AG09309 (cell line): ENCODE data around the gene ID1.
"Not testable (repeated sequence)": the region's sequence is repeated elsewhere in the genome, so short reads cannot be mapped to it uniquely, and the experiment has no call there.

Experiments used
- DNase-seq: peaks from one replicate; pipeline ENCODE4 v3.0.0-alpha.2; 2010; ENCODE audit warnings: low read depth
- H3K4me3 ChIP-seq: 2 replicates; pipeline ENCODE4 v1.5.1; 2011; ENCODE audit warnings: mild to moderate bottlenecking, low read depth, low read length, moderate library complexity; ENCODE audit not compliant: control insufficient read depth
- TF ChIP-seq, protein P1 (sequence below): IDR thresholded peaks from 2 replicates; pipeline ENCODE4 v1.5.1; 2011; ENCODE audit warnings: mild to moderate bottlenecking, low read depth, low read length, inconsistent platforms; ENCODE audit not compliant: insufficient read depth, control insufficient read depth; ENCODE audit errors: missing control alignments

Gene ID1

DNA sequence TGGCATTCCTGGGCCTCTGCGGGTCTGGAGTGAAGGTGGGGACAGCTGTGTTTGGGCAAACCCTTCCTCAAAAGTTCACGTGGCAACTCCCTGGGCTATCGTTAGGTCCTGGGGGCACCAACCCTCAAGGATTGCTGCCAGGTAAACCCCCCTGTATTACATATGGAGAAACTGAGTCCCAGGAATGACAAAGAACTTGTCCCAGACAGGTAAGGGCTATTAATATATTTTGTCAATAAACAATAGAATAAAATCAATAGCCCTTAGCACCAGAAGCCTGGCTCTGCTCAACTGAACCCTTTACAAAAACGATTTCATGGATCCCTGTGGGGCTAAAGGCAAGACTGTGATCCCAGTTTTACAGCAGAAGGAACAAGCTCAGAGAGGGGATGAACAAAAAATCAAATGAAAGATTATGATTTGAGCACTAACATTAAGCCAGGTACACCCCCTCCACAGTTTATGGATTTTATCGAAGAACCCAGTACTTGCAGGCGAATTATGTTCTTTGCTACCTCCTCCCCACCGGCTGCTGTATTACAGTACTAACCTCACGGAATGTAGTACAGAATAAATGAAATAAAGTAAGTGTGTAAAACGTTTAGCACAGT is 2.7 kb downstream of the ID1 start:
- peak overlapping the region; percentile 84 for H3K4me3 ChIP-seq
- no peak for DNase-seq
- TF ChIP-seq, protein P1, sequence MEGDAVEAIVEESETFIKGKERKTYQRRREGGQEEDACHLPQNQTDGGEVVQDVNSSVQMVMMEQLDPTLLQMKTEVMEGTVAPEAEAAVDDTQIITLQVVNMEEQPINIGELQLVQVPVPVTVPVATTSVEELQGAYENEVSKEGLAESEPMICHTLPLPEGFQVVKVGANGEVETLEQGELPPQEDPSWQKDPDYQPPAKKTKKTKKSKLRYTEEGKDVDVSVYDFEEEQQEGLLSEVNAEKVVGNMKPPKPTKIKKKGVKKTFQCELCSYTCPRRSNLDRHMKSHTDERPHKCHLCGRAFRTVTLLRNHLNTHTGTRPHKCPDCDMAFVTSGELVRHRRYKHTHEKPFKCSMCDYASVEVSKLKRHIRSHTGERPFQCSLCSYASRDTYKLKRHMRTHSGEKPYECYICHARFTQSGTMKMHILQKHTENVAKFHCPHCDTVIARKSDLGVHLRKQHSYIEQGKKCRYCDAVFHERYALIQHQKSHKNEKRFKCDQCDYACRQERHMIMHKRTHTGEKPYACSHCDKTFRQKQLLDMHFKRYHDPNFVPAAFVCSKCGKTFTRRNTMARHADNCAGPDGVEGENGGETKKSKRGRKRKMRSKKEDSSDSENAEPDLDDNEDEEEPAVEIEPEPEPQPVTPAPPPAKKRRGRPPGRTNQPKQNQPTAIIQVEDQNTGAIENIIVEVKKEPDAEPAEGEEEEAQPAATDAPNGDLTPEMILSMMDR, result no peak

DNA sequence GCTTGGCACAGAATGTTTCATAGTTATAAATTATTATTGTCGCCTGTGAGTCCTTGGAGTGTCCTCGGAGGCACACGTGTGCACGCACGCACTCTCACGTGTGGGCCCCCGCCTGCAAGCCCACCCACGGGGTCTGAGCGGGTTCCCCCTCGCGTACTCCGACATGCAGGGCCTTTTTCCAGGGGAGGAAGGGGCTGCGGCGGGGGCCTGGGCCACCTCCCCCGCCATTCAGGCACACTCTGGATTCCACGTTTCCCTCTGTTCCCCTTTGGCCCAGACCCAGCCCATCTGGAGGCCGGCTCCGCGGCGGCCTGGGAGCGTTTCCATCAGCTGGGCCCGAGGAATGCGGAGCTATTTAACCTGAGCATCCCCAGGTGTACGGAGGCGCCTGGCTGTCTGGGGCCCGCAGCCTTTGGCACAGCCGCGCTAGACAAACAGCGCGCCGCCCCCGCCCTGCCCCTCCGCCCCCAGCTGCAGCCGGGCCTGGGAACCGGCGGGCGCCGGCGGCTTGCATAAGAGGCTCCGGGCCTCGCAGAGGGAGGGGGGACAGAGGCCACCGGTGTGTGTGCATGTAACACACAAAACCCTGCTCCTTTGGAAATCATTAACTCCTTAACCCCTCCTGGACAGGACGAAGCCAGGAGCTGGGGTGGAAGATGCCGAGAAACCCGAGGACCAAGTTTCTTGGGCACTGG is 3.3 kb downstream of the ID1 start:
- TF ChIP-seq, protein P1, result no peak
- H3K4me3 ChIP-seq, result peak overlapping the region; percentile 25
- no peak for DNase-seq

DNA sequence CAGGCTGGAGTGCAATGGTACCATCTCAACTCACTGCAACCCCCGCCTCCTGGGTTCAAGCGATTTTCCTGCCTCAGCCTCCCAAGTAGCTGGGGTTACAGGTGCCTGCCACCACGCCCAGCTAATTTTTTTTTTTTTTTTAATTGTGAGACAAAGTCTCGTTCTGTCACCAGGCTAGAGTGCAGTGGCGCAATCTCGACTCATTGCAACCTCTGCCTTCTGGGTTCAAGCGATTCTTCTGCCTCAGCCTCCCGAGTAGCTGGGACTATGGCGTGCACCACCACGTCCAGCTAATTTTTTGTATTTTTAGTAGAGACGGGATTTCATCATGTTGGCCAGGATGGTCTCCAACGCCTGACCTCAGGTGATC is 7.2 kb downstream of the ID1 start:
- H3K4me3 ChIP-seq, DNase-seq: not testable (repeated sequence)

DNA sequence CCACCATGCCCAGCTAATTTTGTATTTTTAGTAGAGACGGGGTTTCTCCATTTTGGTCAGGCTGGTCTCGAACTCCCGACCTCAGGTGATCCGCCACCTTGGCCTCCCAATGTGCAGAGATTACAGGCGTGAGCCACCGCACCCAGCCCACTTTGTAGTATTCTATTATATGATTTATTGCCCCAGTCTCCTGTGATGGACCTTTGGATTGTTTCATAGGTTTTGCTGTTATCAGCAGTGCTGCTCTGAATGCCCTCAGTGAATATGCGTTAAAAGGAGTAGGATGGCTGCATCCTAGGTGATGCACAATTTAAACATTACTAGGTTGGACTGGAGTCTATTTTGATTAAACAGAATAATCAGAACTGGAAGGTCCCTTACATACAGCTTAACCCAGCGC is 10.3 kb downstream of the ID1 start:
- TF ChIP-seq, protein P1, result no peak
- DNase-seq, result no peak
- no peak overlapping the region for H3K4me3 ChIP-seq

DNA sequence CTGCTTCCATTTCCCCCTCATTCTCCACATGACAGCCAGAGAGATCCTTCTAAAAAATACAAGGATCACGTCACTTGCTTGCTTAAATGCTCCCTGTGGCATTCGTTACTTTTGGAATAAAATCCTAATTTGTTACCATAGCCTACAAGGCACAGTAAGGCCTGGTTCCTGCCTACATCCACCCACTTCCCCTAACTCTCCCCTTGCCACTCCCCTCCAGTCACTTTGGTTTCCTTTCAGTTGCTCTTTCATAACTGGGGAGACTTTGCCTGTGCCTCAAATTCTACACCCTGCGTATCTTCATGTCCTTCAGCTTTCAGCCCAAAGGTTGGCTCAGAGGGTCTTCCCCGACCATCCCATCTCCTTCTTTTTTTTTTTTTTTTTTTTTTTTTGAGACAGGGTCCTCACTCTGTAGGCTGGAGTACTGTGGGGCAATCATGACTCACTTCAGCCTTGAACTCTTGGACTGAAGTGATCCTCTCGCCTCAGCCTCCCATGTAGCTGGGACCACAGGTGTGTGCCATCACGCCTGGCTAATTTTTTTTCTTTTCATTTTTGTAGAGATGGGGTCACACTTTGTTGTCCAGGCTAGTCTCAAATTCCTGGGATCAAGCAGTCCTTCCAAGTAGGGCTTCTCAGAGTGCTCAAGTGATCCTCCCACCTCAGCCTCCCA is 12.5 kb downstream of the ID1 start:
- TF ChIP-seq, protein P1, result no peak
- no peak overlapping the region for H3K4me3 ChIP-seq
- DNase-seq, result no peak

DNA sequence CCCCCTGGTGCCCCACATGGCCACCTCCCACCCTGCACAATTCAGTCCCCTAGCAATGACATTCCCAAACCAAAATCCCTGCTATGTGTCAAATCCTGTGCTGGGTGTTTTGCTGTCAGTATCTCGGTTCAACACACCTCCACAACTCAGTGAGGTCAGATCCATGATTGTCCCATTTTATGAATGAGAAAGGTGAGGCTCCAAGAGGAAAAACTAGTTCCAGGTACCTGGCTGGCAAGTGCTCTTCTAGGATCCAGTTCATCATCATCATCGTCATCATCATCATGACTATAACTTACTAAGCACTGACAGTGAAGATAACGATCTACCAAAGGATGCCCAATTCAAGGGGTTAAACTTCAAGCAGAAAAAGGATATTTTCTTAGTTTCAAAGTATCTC is 15.2 kb downstream of the ID1 start:
- DNase-seq, result no peak
- TF ChIP-seq, protein P1, result no peak
- H3K4me3 ChIP-seq, result no peak overlapping the region

DNA sequence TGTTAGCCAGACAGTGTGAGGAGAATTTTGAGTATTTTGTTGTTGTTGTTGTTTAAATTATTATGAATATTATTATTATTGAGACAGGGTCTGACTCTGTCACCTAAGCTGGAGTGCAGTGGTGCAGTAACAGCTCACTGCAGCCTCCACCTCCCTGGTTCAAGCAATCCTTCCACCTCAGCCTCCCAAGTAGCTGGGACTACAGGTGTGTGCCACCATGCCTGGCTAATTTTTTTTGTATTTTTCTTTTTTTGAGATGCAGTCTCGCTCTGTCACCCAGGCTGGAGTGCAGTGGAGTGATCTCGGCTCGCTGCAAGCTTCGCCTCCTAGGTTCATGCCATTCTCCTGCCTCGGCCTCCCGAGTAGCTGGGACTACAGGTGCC is 18.0 kb downstream of the ID1 start:
- not testable (repeated sequence) for H3K4me3 ChIP-seq

DNA sequence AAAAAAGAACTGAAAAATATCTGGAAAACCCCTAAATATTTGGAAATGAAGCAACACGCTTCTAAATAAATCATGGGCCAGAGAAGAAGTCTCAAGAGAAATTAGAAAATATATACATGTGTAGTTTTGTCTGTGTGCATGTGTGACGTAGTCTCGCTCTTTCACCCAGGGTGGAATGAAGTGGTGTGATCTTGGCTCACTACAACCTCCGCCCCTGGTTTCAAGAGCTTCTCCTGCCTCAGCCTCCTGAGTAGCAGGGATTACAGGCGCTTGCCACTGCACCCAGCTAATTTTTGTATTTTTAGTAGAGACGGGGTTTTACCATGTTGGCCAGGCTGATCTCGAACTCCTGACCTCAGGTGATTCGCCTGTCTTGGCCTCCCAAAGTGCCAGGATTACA is 21.4 kb downstream of the ID1 start:
- not testable (repeated sequence) for H3K4me3 ChIP-seq, DNase-seq

More for the DNA sequence above, 18.0 kb downstream of the ID1 start:
- DNase-seq, result not testable (repeated sequence)

DNA sequence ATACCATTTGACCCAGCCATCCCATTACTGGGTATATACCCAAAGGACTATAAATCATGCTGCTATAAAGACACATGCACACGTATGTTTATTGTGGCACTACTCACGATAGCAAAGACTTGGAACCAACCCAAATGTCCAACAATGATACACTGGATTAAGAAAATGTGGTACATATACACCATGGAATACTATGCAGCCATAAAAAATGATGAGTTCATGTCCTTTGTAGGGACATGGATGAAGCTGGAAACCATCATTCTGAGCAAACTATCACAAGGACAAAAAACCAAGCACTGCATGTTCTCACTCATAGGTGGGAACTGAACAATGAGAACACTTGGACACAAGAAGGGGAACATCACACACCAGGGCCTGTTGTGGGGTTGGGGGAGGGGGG is 23.0 kb downstream of the ID1 start:
- H3K4me3 ChIP-seq, DNase-seq: not testable (repeated sequence)
